NOMO-1 treated with dmso at 0.1 percent for 144 hours (cell line): ENCODE data around the gene DNAJC5G.

Experiments used
- DNase-seq: peaks from one replicate; lab custom pipeline; 2025; ENCODE audit not compliant: unreplicated experiment; lab: John Stamatoyannopoulos, UW

The DNAJC5G gene, protein sequence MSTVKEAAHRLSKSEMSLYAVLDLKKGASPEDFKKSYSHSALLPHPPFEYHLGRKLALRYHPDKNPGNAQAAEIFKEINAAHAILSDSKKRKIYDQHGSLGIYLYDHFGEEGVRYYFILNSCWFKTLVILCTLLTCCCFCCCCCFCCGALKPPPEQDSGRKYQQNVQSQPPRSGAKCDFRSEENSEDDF

DNA sequence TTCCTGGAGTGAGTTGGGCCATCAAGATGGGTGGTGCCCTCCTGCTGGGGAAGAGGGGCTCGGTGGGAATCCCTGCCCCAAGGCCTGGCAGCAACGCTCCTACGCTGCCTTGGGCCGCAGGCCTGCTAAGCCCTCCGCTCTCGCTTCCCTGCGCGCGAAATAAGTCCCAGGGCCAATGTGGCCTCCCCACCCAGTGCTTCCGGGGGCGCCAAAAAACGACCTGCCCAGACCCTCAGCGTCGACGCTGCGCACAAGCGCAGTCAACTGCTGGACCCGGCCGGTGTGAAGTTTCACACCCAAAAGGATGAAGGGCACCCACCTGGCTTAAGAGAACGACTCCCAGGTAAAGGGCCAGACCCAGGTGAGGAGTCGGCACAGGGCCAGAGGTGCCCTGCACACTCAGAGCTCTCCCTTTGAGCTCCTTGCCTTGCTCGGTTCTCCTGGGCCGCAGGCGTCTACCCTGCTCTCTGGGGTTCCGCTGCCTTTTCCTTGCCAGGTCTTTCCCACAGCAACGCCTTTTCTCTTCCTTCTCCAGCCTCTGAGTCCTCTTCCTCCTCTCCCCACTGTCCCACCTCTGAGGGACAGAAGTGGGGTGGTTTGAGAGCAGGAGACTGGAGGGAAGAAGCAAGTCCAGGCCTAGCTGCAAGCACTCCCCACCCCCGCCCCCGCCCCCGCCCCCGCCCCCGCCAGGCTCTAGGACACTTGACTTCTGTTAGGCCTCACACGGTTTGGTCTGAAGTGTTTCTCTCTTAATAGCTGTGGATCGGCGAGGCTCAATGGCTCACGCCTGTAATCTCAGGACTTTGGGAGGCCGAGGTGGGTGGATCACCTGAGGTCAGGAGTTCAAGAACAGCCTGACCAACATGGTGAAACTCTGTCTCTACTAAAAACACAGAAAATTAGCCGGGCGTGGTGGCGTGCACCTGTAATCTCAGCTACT, at the start of gene DNAJC5G:
DNAJC5G (plus strand) TSS at position 223 of the 940 bp plus-strand sequence. CDS start 1,296 bp downstream, outside the sequence.
- no peak for DNase-seq

DNA sequence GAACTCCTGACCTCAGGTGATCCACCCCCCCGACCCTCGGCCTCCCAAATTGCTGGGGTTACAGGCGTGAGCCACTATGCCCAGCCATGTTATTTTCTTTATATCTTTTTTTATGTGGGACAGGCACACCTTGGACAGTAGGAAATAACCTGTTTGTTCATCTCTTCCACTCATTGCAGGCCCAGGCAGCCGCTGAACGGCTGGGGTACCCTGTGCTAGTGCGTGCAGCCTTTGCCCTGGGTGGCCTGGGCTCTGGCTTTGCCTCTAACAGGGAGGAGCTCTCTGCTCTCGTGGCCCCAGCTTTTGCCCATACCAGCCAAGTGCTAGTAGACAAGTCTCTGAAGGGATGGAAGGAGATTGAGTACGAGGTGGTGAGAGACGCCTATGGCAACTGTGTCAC, 49.7 kb upstream of the DNAJC5G start:
- DNase-seq = no peak

DNA sequence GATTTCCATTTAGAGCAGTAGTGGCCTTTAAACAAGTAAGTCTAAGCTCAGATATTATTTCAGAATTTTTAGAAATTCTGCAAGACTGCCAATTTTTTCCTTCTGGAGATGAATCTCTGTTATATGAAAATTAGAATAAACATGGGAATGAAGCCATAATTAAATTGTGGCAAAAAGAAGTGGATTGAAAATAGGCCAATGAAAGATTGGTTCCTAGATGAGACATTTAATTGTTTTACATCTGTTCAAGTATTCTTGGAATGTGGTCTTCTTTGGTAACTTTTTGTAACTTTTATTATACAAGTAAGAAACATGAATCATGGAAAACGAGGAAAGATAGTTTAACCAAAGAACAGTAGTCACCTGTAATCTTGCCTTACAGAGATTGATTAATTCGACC, 47.7 kb upstream of the DNAJC5G start:
- no peak for DNase-seq

DNA sequence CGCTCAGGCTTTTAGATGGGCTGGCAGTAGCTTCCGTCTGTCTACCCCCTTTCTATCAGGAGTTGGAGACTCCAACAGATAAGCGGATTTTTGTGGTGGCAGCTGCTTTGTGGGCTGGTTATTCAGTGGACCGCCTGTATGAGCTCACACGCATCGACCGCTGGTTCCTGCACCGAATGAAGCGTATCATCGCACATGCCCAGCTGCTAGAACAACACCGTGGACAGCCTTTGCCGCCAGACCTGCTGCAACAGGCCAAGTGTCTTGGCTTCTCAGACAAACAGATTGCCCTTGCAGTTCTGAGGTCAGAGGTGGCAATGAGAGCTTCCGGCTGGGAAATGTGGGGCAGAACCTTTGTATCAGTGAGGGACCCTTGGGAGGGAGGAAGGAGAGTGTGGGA, 43.3 kb upstream of the DNAJC5G start:
- DNase-seq = no peak

DNA sequence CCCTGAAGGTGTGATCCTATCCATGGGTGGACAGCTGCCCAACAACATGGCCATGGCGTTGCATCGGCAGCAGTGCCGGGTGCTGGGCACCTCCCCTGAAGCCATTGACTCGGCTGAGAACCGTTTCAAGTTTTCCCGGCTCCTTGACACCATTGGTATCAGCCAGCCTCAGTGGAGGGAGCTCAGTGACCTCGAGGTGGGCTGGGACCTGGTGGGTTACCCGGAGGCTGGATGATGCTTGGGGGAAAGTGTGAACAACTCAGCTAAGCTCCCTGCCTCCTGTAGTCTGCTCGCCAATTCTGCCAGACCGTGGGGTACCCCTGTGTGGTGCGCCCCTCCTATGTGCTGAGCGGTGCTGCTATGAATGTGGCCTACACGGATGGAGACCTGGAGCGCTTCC, 41.9 kb upstream of the DNAJC5G start:
- DNase-seq = no peak

DNA sequence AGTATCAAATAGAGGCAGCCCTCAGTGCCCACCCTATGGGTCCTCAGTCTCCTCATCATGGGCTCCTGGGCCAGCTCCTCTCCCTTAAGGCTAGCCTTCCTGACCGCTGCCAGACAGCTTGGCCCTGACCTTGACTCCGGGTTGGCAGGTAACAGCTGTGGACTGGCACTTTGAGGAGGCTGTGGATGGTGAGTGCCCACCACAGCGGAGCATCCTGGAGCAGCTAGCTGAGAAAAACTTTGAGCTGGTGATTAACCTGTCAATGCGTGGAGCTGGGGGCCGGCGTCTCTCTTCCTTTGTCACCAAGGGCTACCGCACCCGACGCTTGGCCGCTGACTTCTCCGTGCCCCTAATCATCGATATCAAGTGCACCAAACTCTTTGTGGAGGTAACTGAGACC, 39.1 kb upstream of the DNAJC5G start:
- no peak for DNase-seq

DNA sequence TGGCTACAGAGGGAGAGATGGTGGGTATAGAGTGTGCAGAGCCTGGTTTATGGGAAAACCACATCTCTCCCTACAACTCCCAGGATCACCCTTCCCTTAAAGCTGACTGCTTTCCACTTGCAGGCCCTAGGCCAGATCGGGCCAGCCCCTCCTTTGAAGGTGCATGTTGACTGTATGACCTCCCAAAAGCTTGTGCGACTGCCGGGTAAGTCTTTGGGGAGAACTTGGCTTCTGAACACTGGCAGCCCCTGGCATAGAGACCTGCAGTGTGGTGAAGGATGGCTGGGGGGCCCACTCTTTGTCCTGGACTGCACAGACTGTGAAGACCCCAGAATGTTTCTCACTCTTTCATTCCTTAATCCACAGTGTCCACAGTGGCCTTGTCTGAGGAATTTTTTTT, 38.6 kb upstream of the DNAJC5G start:
- DNase-seq = no peak

DNA sequence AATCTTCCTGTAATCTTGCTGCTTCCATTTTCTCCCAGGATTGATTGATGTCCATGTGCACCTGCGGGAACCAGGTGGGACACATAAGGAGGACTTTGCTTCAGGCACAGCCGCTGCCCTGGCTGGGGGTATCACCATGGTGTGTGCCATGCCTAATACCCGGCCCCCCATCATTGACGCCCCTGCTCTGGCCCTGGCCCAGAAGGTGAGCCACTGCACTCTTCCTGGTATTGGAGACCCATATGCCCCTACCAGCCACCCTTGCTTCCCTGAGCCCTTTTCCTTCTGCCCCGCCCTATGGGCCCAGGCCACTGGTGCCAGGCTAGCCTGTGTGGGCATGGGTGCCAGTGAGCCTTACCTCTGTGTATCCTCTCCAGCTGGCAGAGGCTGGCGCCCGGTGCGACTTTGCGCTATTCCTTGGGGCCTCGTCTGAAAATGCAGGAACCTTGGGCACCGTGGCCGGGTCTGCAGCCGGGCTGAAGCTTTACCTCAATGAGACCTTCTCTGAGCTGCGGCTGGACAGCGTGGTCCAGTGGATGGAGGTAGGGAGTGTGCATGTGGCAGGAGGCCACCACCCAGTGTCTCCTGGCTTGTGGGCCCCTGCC, 37.8 kb upstream of the DNAJC5G start:
- no peak for DNase-seq

DNA sequence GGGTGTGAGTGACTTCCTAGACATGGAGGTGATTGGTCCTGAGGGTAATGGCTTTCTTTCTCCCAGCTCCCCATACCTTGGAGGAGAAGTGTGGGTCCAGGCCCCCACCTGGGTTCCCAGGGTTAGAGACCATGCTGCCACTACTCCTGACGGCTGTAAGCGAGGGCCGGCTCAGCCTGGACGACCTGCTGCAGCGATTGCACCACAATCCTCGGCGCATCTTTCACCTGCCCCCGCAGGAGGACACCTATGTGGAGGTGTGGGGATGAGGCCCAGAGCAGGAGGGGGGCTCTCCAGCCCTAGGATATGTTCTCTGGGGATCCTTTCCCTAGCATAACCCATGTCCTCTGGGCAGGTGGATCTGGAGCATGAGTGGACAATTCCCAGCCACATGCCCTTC, 36.3 kb upstream of the DNAJC5G start:
- no peak for DNase-seq

DNA sequence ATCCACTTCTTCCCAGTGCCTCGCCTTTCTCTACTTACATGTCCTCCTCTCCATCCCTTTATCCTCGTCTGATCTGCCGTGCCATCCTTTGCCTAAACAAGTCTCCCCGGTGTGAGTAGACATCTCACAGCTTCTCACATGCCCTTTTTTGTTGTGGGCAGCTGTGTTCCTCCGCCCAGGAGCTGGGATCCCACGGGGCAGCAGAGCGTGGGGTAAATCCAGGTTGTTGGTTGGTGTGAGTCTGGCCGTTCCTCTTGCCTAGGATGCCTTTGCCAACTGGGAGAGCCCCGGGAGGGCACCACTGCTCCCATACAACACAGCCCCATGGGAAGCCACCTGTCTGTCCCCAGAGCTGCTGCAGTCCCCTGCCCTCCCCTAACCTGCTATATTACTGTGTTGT, 34.8 kb upstream of the DNAJC5G start:
- DNase-seq = no peak

DNA sequence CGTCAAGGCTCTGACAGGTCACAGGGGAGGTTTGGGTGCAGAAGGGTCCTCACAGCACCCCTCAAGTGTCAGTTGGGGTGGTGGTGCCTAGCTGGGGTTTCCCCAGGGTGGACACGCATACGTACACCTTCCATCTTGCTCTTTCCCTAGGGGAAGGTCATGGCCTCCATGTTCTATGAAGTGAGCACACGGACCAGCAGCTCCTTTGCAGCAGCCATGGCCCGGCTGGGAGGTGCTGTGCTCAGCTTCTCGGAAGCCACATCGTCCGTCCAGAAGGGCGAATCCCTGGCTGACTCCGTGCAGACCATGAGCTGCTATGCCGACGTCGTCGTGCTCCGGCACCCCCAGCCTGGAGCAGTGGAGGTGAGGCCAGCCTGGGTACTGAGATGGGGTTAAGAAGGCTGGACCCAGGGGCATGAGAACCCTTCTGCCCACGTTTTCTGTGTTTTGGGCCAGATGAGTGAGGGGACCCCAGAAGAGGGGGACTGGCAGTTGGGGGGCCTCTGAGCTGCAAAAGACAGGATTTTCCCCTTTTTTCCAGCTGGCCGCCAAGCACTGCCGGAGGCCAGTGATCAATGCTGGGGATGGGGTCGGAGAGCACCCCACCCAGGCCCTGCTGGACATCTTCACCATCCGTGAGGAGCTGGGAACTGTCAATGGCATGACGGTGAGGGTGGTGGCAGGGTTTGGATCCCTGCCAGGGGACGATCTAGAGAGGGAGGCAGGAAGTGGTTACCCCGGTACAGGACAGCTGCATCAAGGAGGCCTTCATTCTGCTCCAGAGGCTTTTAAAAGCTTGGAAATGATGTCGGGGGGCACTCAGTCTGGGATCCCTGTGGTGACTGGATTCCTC, 33.2 kb upstream of the DNAJC5G start:
- DNase-seq = no peak

DNA sequence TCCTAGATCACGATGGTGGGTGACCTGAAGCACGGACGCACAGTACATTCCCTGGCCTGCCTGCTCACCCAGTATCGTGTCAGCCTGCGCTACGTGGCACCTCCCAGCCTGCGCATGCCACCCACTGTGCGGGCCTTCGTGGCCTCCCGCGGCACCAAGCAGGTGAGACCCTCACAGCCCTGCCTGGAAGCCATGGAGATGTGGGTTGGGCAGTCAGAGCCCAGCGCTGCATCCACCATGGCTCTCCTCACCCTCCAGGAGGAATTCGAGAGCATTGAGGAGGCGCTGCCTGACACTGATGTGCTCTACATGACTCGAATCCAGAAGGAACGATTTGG, 32.6 kb upstream of the DNAJC5G start:
- DNase-seq = no peak

DNA sequence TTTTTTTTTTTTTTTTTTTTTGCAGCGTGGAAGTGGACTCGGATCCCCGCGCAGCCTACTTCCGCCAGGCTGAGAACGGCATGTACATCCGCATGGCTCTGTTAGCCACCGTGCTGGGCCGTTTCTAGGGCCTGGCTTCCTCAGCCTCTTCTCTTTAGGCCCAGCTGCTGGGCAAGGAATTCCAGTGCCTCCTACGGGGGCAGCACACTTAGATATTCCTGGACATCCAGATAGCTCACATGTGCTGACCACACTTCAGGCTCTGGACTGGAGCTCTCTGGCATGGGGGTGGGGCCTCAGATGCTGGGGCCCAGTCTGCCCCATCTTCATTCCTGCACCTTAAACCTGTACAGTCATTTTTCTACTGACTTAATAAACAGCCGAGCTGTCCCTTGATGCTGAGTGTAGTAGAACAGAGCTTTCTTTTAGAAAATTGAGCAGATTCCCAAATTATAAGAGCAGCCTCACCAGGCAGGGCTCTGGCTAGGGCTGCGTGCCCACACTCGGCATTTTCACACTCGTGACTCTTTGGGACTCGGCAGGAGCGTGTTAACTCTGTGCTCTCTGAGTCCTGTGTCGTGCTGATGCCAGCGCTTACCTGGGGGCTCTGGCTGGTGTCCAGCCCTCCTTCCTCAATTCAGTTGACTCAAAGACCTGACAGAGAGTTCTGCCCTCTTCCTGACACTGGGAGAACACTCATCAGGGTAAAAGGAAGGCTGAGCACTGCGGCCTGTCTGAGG, 31.7 kb upstream of the DNAJC5G start:
- DNase-seq = no peak

DNA sequence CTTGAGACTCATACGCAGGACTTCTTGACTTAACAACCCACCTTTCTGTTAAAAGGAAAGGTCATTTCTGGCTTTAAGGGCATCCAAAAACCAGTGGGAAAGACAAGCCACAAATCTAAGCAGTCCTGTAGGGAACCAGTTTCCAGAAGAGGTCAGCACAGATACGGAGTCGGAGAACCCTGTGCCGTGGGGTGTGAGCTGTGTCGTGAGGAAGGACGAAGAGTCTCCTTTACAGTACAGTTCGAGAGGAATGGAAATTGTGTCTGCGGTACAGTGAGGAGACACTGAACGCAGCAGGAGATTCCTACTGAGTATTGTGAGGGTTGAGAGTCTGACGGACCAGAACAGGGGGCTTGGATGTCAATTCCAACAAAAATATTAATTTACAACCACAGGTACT, 30.1 kb upstream of the DNAJC5G start:
- no peak for DNase-seq

DNA sequence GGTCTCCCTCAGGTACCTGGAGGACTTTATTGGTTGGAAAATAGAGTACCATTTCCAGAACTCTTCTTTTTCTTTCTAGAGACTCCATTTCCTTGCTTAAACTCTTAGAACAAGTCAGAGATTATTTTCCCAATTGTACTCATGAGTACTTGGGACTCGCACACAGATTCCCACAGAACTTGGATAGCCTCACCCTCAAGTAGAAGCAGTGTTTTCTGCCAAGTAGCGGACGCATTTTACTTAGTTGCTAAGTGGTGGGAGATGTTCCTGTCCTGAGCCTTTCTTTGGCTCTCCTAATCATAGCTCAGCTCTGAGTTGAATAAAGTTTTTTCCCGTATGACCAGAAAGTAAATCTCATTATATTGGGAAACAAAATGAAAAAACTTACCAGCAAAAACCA, 29.6 kb upstream of the DNAJC5G start:
- no peak for DNase-seq

DNA sequence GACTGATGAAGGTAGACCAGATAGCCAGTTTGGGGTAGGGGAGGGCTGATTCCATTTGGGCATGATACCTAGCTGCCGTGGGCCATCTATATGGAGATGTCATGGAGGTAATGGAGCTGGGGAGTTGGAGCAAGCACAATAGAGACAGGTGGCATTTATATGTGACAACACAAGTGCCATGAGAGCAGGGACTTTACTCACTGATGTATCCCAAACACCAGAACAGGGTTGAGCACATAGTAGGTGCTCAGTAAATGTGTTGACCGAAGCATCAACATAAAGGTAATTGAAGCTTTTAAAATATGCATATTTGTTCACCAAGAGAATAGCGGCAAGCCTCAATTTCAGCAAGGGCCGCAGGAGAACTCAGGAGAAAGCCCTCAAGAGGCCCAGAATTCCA, 27.3 kb upstream of the DNAJC5G start:
- DNase-seq = no peak

DNA sequence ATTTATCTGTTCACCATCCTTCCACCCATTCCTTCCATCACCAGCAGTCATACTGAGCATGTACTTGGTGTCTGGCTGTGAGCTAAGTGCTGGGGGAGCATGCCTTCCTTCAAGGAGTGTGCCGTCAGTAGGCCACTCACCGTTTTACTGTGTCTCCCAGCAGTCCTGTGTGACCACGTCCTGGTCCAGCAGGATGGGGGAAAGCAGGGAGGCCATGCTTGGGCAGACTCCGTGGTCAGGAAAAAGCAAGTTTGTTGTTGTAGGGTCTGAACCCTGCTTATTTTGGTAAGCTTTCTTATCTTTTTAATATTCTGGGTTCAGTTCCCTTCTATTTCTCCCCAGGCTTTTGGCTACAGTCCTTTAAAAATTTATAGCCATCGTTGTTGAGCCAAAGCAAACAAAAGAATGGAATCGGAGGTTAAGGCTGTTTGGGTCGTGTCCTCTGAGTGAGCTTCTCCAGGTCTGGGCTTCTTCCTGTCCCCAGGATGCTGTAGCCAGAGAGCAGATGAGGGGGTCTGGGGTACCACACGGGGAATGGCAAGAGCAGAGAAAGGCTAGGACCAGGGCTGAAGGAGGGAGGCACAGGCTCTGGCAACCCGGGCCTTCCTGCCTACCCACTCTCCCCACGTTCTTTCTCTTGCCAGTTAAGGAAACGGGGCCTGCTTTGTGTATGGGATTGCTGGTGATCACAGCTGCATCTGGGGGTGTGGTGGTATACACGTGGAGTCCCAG, 25.9 kb upstream of the DNAJC5G start:
- DNase-seq = no peak

DNA sequence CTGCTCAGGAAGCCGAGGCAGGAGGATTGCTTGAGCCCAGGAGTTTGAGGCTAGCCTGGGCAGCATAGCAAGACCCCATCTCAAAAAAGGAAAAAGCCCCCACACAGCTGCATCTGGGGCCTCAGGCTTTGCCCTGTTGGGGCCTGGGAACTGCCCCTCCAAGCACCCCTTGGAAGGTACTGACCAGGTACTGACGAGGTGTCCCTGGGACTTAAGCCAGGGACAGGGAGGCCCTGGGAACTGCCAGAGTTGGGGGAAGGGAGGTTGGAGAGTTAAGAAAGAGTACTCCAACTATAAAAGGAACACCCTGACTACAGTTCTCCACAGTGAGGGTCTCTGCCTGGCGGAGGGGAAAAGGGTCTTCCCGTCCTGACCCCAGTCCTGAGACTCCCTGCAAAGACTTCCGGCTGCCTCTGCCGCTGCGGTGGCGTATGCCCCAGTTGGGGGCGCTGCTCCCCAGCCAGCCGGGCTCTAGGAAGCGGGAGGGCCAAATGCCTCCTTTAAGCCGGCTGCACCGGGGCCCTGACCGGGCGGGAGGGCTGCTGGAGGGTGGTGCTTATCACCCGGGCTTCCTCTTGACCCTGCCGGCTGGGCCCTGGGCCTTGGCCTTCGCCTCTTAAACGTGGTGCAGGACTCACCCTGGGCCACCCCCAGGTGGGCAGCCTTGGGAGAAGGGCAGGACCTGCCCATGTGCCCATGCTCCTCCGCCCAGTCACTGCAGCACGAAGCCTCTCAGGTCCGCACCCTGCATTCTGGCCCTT, 25.2 kb upstream of the DNAJC5G start:
- DNase-seq = peak; percentile 16

DNA sequence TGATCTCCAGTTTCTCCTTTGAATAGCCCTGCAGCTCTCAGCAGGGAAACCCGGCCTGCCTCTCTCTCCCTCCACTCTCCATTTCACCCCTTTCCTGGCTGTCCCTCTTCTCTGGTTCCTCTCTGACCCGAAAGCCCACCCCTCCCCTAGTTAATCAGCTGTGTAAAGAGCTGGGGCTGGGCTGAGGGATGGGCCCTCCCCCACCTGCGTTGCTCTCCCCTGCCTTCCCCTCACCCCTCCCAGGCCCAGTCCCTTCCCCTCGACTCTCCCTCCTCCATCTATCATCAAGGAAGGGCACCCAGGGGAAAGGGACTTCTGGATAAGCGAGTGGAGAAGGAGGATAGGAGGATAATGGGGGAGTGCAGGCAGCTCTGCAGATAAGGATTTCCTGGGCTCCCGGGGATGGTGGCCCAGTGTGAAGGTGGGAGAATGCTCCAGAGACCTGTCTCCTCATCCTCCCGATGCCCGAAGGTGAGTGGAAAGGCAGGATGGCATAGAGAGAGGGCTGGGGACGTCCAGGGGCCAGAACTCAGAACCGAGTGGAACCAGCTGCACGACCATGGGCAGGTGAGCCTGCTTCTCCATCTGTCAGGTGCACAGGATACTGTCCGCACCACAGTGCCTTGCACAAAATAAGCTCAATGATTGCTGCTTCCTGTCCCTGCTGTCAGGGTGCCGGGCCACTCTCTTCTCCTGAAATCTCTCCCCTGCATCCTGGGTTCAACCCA, 24.4 kb upstream of the DNAJC5G start:
- no peak for DNase-seq
